Right lobe of liver (tissue), 4 donors: Measurements from ENCODE around the gene HBS1L.

Experiments
- CTCF ChIP-seq, 4 donors: fragments of 200-600 bp in 3 of 4; fragments of 450-650 bp in 1 of 4; IDR thresholded peaks; one replicate each; pipeline versions ENCODE4 v1.5.1 to v1.8.0; 2016 to 2022; ENCODE audit warnings: antibody characterized with exemption in 4 of 4, mild to moderate bottlenecking in 2 of 4
- POLR2A ChIP-seq: fragments of 450-650 bp; IDR thresholded peaks from one replicate; pipeline ENCODE4 v1.6.1; 2017; ENCODE audit warnings: antibody characterized with exemption, mild to moderate bottlenecking
- donor health status: DM: no; HTN: no; CAD: no.
- donor health status: DM: no; HTN: no; CAD: no.
- donor health status: DM: no; HTN: yes; CAD: no.

GRCh38 chr6:134943522-134944111 is 111.0 kb downstream of the HBS1L start:
- TF ChIP-seq CTCF (IDR thresholded peaks at IDR 0.05) (no peak), POLR2A (no peak)
